Caco-2 (cell line): Measurements from ENCODE around the gene SERGEF. TPM values are rescaled to one million over a fixed set of nuclear protein-coding genes. Genes with fewer than 3 reads are reported as not detected.

ENCODE experiments used
- BruUV-seq: library from RNA; stranded (reverse); fragments of 400-500 nt; replicated peaks from 2 replicates; lab custom pipeline; 2021; lab: Mats Ljungman, UMichigan
- CTCF ChIA-PET: fragments of 300-600 bp; sonication (Branson Sonifier 250); formaldehyde crosslinking; loops from one replicate; lab custom pipeline; 2022; ENCODE audit warnings: antibody characterized with exemption; lab: Charles Lee
- POLR2A ChIA-PET: fragments of 300-600 bp; sonication (Branson Sonifier 250); formaldehyde crosslinking; loops from one replicate; lab custom pipeline; 2022; ENCODE audit warnings: antibody characterized with exemption; lab: Charles Lee
- DNase-seq, 2 experiments: peaks; one replicate each; pipeline versions ENCODE4 v3.0.0 to v3.0.0-alpha.2; 2020 to 2022
- H3K27me3 ChIP-seq: replicated peaks from 2 replicates; pipeline ENCODE4 v1.6.0; 2011; ENCODE audit warnings: low read length; ENCODE audit not compliant: control insufficient read depth, insufficient read depth
- H3K36me3 ChIP-seq: 2 replicates; pipeline ENCODE4 v1.5.1; 2011; ENCODE audit warnings: low read length; ENCODE audit not compliant: control insufficient read depth, insufficient read depth
- H3K4me1 ChIP-seq: fragments of 250-450 bp; sonication (Bioruptor Pico); 2 replicates; pipeline ENCODE4 v1.5.1; 2020; ENCODE audit warnings: mild to moderate bottlenecking
- H3K4me3 ChIP-seq: 2 replicates; pipeline ENCODE4 v1.5.1; 2011; ENCODE audit warnings: low read depth, mild to moderate bottlenecking, control low read depth, low read length
- H3K9me3 ChIP-seq: fragments of 250-450 bp; sonication (Bioruptor Pico); 2 replicates; pipeline ENCODE4 v1.5.1; 2020; ENCODE audit warnings: mild to moderate bottlenecking, moderate library complexity
- H3K27ac Mint-ChIP-seq: one replicate; pipeline ENCODE4 v1.8.0; 2022; ENCODE audit warnings: mixed read lengths; ENCODE audit not compliant: unreplicated experiment
- H3K27me3 Mint-ChIP-seq: one replicate; pipeline ENCODE4 v1.8.0; 2022; ENCODE audit warnings: mixed read lengths; ENCODE audit not compliant: insufficient read depth, unreplicated experiment
- H3K36me3 Mint-ChIP-seq: one replicate; pipeline ENCODE4 v1.8.0; 2022; ENCODE audit warnings: mild to moderate bottlenecking, mixed read lengths; ENCODE audit not compliant: insufficient read depth, unreplicated experiment
- H3K4me1 Mint-ChIP-seq: one replicate; pipeline ENCODE4 v1.8.0; 2022; ENCODE audit warnings: low read depth, mixed read lengths; ENCODE audit not compliant: unreplicated experiment
- H3K4me3 Mint-ChIP-seq: one replicate; pipeline ENCODE4 v1.8.0; 2022; ENCODE audit warnings: mild to moderate bottlenecking, moderate library complexity, mixed read lengths; ENCODE audit not compliant: unreplicated experiment
- H3K9me3 Mint-ChIP-seq: one replicate; pipeline ENCODE4 v1.8.0; 2022; ENCODE audit warnings: mixed read lengths; ENCODE audit not compliant: unreplicated experiment
- intact Hi-C: fragments of 100-400 bp; cut with micrococcal nuclease; formaldehyde crosslinking; loops from one replicate; pipeline ENCODE4 v1.10.0; 2022; ENCODE audit not compliant: unreplicated experiment
- total RNA-seq: library from RNA; stranded (reverse); gene quantifications from 2 replicates; pipeline ENCODE4 v1.2.3, GENCODE V29; 2022
- TF ChIP-seq, protein P1 (sequence below), 2 experiments: fragments of 200-600 bp in 1 of 2; IDR thresholded peaks; 1 replicate in 1 of 2; 2 replicates in 1 of 2; pipeline versions ENCODE4 v1.5.1 to v1.8.0; 2011 to 2022; ENCODE audit warnings: antibody characterized with exemption in 1 of 2, control low read depth in 1 of 2, inconsistent platforms in 1 of 2, low read depth in 1 of 2, low read length in 1 of 2, mild to moderate bottlenecking in 1 of 2, moderate library complexity in 1 of 2; ENCODE audit not compliant: insufficient read depth in 1 of 2, severe bottlenecking in 1 of 2, unreplicated experiment in 1 of 2

Gene SERGEF
- total RNA-seq, 1 experiment from 2014 or later, result 17.5 TPM

DNA sequence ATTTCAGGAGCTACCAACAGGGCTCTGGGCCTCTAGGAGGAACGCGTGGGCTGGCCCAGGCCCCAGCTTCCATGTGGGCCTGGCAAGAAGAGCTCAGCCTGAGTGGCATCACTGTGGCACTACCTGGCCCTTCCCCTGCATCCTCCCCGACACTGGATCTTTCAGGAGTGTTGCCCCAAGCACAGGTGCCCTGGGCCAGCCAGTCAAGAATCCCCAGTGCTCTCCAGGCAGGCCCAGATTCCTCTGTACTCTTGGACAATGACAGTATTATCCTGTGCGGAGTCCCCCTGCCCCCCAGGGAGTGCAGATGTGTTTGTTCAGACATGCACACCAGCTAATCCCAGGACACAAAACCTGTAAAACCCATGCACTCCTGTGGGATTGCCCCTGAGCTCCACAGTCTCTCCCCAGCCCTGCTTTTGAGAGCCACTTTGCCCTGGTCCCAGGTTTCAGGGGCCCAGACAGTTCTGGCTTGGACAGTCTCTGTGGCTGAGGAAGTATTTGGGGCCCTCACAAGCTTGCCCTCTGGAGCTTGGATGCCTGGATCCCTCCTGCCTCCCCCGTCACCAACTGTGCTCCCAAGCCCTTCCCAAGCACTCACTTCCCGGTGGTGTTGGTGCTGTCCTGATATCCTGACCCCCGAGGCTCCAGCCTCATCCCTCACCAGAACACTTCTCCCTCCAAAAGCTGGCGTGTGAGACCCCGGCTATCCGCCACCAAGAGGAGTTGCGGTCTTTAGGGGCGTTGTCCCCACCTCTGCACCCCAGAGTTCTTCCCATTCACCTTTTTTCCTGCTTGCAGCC is 238.4 kb downstream of the SERGEF start:
- TF ChIP-seq, protein P1, sequence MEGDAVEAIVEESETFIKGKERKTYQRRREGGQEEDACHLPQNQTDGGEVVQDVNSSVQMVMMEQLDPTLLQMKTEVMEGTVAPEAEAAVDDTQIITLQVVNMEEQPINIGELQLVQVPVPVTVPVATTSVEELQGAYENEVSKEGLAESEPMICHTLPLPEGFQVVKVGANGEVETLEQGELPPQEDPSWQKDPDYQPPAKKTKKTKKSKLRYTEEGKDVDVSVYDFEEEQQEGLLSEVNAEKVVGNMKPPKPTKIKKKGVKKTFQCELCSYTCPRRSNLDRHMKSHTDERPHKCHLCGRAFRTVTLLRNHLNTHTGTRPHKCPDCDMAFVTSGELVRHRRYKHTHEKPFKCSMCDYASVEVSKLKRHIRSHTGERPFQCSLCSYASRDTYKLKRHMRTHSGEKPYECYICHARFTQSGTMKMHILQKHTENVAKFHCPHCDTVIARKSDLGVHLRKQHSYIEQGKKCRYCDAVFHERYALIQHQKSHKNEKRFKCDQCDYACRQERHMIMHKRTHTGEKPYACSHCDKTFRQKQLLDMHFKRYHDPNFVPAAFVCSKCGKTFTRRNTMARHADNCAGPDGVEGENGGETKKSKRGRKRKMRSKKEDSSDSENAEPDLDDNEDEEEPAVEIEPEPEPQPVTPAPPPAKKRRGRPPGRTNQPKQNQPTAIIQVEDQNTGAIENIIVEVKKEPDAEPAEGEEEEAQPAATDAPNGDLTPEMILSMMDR (IDR thresholded peaks at IDR 0.05; ENCODE audit: insufficient read depth in 1 of 2, low read depth in 1 of 2, low read length in 1 of 2, severe bottlenecking in 1 of 2, unreplicated experiment in 1 of 2), result no peak
- H3K27ac Mint-ChIP-seq, result no peak overlapping the region
- Histone ChIP-seq H3K4me1 (0 out of 2 replicates have a peak, but pooled peaks cover 4% of the 10 kb centered on the region), H3K27me3 (peaks cover 2% of the 10 kb centered on the region), H3K36me3 (no peaks in the 10 kb centered on the region), H3K4me3 (no peak overlapping the region), H3K9me3 (no peaks in the 10 kb centered on the region)
- no peak overlapping the region for H3K4me3 Mint-ChIP-seq
- H3K9me3 Mint-ChIP-seq, result no peaks in the 10 kb centered on the region
- no peak for DNase-seq
- no peaks in the 10 kb centered on the region for H3K4me1 Mint-ChIP-seq
- ChIA-PET CTCF (no interaction called here), POLR2A (no interaction called here)
- no peaks in the 10 kb centered on the region for H3K36me3 Mint-ChIP-seq
- peaks cover 9% of the 10 kb centered on the region for H3K27me3 Mint-ChIP-seq
- intact Hi-C loops, result no loop called here
- no TSS peak for BruUV-seq

DNA sequence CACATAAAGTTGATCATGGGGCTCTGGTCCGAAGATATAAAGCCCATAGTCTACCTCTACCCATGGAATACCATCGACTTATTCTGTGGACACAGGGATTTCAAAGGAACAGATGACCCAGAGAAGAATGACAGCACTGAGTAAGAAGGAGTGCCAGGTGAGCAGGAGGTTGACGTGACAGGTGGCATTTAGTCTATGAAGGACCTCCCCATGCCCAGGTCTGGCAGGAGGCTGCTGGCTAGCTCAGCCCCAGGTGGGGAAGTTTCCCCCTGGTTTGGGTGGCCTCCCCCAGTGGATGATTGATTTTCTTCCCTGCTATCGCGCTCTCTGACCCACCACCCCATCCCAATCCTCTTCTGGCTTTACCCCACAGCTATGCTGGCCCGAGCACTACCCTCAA is 239.2 kb downstream of the SERGEF start:
- POLR2A ChIA-PET, result no interaction called here
- no peaks in the 10 kb centered on the region for H3K36me3 Mint-ChIP-seq
- H3K27ac Mint-ChIP-seq, result no peak overlapping the region
- no peaks in the 10 kb centered on the region for H3K9me3 Mint-ChIP-seq
- CTCF ChIA-PET, result no interaction called here
- no peaks in the 10 kb centered on the region for H3K4me1 Mint-ChIP-seq
- BruUV-seq, result no TSS peak
- no peak for DNase-seq
- H3K27me3 Mint-ChIP-seq, result peaks cover 9% of the 10 kb centered on the region
- TF ChIP-seq, protein P1 (IDR thresholded peaks at IDR 0.05; ENCODE audit: insufficient read depth in 1 of 2, low read depth in 1 of 2, low read length in 1 of 2, severe bottlenecking in 1 of 2, unreplicated experiment in 1 of 2), result no peak
- no peaks in the 10 kb centered on the region for H3K36me3 ChIP-seq
- intact Hi-C loops, result no loop called here
- no peak overlapping the region for H3K4me3 Mint-ChIP-seq
- 0 out of 2 replicates have a peak, but pooled peaks cover 4% of the 10 kb centered on the region for H3K4me1 ChIP-seq
- H3K9me3 ChIP-seq, result no peaks in the 10 kb centered on the region
- H3K4me3 ChIP-seq, result no peak overlapping the region
- peaks cover 2% of the 10 kb centered on the region for H3K27me3 ChIP-seq

DNA sequence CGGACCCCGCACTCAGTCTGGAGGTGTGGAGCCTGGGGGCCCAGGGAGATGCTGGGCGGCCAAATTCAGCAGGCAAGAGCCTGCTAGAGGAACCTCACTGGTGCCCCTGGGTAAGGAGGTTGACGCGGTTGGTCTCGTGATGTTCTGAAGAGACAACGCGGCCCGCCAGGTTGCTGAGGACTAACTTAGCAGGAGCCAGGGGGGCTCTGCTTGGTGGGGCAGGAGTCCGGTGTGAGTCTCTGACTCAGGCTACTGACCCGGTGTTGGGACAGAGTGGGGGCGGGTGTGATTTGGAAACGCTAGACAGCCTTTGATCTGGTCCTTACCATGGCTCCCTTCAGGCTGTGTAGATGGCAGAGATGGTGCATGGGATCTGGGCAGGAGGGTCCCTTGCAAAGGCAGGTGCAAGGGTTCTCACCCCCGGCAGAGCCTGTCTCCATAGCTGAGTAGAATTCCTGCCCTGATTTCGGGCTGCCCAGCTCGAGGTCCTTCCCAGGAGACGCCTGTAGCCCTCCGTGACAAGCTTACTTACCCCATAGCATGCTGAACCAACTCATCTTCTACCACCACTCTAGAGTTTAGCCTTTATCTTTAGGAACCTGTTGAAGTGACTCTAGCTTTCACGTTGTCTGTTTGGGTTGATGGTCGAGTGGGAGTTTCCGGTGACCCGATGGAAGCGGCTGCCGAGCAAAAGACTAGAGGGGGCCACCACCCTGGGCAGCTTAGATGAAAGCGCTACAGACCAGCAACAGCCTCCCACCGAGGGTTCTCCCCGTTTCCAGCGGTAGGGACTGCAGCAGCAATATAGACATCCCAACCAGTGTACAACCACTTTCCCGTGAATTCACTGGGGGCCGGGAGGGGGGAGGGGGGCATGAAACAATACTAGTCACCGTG is 239.9 kb downstream of the SERGEF start:
- Mint-ChIP-seq H3K4me1 (no peaks in the 10 kb centered on the region), H3K4me3 (no peak overlapping the region), H3K36me3 (no peaks in the 10 kb centered on the region), H3K9me3 (no peaks in the 10 kb centered on the region), H3K27ac (no peak overlapping the region), H3K27me3 (peaks cover 9% of the 10 kb centered on the region)
- no peak overlapping the region for H3K4me3 ChIP-seq
- CTCF ChIA-PET, result no interaction called here
- H3K36me3 ChIP-seq, result no peaks in the 10 kb centered on the region
- DNase-seq, result peak in 1 of 2 experiments; percentile 19
- TF ChIP-seq, protein P1 (IDR thresholded peaks at IDR 0.05; ENCODE audit: insufficient read depth in 1 of 2, low read depth in 1 of 2, low read length in 1 of 2, severe bottlenecking in 1 of 2, unreplicated experiment in 1 of 2), result no peak
- POLR2A ChIA-PET, result no interaction called here
- intact Hi-C loops, result no loop called here
- H3K4me1 ChIP-seq, result 0 out of 2 replicates have a peak, but pooled peaks cover 4% of the 10 kb centered on the region
- no TSS peak for BruUV-seq
- no peaks in the 10 kb centered on the region for H3K9me3 ChIP-seq
- H3K27me3 ChIP-seq, result no peaks in the 10 kb centered on the region
